PC-3 (cell line): ENCODE data around the gene DPP7.

ENCODE experiments used
- EZH2 ChIP-seq: fragments of 300-600 bp; sonication (generic); IDR thresholded peaks from one replicate; pipeline ENCODE4 v1.6.1; 2017; ENCODE audit warnings: antibody characterized with exemption, mild to moderate bottlenecking, low read length; ENCODE audit not compliant: unreplicated experiment
- EZH2phosphoT487 ChIP-seq: fragments of 300-600 bp; sonication (generic); IDR thresholded peaks from 2 replicates; pipeline ENCODE4 v1.6.1; 2018; ENCODE audit warnings: mild to moderate bottlenecking, antibody characterized with exemption, low read length, borderline replicate concordance
- TF ChIP-seq, protein P1 (sequence below): fragments of 300-600 bp; sonication (generic); conservative IDR thresholded peaks from 2 replicates; pipeline ENCODE4 v1.5.1; 2017; ENCODE audit warnings: antibody characterized with exemption, low read depth, mild to moderate bottlenecking, low read length

DNA sequence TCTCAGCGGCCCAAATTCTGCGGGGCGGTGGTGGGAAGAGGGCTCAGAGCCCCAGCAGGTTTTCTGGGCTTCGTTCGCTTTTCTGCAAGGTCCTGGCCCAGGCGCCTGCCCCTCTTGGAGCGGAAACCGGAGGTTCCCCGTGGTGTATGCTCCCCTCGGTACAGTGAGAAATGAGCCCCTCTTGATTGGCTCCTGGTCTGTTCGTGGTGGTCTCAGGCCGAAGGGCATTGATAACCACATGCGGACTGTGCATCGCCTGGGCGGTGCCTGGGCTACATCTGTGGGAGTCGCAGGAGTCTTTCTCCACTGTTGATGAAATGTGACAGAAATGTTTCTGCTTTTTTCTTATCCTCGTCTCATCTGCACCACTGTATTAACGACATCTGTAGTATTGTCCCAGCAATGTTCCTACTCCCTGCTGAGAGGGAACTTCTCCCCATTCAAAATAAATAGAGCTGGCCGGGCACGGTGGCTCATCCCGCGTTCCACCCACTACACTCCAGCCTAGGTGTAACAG lies 27.1 kb downstream of the DPP7 start:
- TF ChIP-seq, protein P1, sequence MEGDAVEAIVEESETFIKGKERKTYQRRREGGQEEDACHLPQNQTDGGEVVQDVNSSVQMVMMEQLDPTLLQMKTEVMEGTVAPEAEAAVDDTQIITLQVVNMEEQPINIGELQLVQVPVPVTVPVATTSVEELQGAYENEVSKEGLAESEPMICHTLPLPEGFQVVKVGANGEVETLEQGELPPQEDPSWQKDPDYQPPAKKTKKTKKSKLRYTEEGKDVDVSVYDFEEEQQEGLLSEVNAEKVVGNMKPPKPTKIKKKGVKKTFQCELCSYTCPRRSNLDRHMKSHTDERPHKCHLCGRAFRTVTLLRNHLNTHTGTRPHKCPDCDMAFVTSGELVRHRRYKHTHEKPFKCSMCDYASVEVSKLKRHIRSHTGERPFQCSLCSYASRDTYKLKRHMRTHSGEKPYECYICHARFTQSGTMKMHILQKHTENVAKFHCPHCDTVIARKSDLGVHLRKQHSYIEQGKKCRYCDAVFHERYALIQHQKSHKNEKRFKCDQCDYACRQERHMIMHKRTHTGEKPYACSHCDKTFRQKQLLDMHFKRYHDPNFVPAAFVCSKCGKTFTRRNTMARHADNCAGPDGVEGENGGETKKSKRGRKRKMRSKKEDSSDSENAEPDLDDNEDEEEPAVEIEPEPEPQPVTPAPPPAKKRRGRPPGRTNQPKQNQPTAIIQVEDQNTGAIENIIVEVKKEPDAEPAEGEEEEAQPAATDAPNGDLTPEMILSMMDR = no peak
- TF ChIP-seq EZH2 (no peak), EZH2phosphoT487 (no peak)
